Activated T-cell treated with anti-CD3 and anti-CD28 coated beads for 4 hours (primary cell): ENCODE results near the gene FLYWCH1.

Source experiments
- DNase-seq: peaks from one replicate; pipeline ENCODE4 v3.0.0-alpha.2; 2020

Gene FLYWCH1

GRCh38 chr16:2911638-2912329, at the start of gene FLYWCH1:
FLYWCH1 (plus strand) TSS chr16:2911931; CDS start chr16:2929686, 17,755 bp downstream.
- DNase-seq, result peak; percentile 98

- DNase-seq, result no peak
These were observed 46.1 kb upstream of the FLYWCH1 start for GRCh38 chr16:2865651-2866050.

- no peak for DNase-seq
These were observed 45.3 kb upstream of the FLYWCH1 start for GRCh38 chr16:2866431-2866830.

GRCh38 chr16:2867661-2867986, 44.1 kb upstream of the FLYWCH1 start:
- no peak for DNase-seq

GRCh38 chr16:2867987-2868789, 43.5 kb upstream of the FLYWCH1 start:
- DNase-seq, result peak; percentile 89

- no peak for DNase-seq
These were observed 39.8 kb upstream of the FLYWCH1 start for GRCh38 chr16:2871926-2872325.

GRCh38 chr16:2874032-2874911, 37.5 kb upstream of the FLYWCH1 start:
- no peak for DNase-seq

GRCh38 chr16:2874912-2875362, 36.8 kb upstream of the FLYWCH1 start:
- DNase-seq, result peak; percentile 40

- no peak for DNase-seq
These were observed 31.8 kb upstream of the FLYWCH1 start for GRCh38 chr16:2879854-2880508.

- no peak for DNase-seq
These were observed 29.7 kb upstream of the FLYWCH1 start for GRCh38 chr16:2881783-2882649.

GRCh38 chr16:2882650-2883457, 28.9 kb upstream of the FLYWCH1 start, which contains the start of gene FLYWCH2:
FLYWCH2 (plus strand) TSS chr16:2883215; CDS start chr16:2896450, 13,235 bp downstream.
- DNase-seq, result peak; percentile 100

- DNase-seq, result no peak
These were observed 28.2 kb upstream of the FLYWCH1 start for GRCh38 chr16:2883458-2883908.

- DNase-seq, result no peak
These were observed 27.7 kb upstream of the FLYWCH1 start for GRCh38 chr16:2884041-2884451.

GRCh38 chr16:2894231-2894630, 17.5 kb upstream of the FLYWCH1 start:
- no peak for DNase-seq

- no peak for DNase-seq
These were observed 15.9 kb upstream of the FLYWCH1 start for GRCh38 chr16:2895813-2896212.

GRCh38 chr16:2896480-2897010, 15.2 kb upstream of the FLYWCH1 start:
- DNase-seq, result no peak

GRCh38 chr16:2897110-2897509, 14.6 kb upstream of the FLYWCH1 start:
- no peak for DNase-seq

- DNase-seq, result no peak
These were observed 12.7 kb upstream of the FLYWCH1 start for GRCh38 chr16:2898831-2899563.

- DNase-seq, result no peak
These were observed 12.1 kb upstream of the FLYWCH1 start for GRCh38 chr16:2899564-2900072.
